CD4-positive, alpha-beta T cell treated with Interleukin-4 for 4 hours (primary cell): ENCODE measurements around the gene RFC3.

ENCODE experiments used
- DNase-seq: peaks from one replicate; pipeline ENCODE4 v3.0.0-alpha.2; 2020

The RFC3 gene

DNA sequence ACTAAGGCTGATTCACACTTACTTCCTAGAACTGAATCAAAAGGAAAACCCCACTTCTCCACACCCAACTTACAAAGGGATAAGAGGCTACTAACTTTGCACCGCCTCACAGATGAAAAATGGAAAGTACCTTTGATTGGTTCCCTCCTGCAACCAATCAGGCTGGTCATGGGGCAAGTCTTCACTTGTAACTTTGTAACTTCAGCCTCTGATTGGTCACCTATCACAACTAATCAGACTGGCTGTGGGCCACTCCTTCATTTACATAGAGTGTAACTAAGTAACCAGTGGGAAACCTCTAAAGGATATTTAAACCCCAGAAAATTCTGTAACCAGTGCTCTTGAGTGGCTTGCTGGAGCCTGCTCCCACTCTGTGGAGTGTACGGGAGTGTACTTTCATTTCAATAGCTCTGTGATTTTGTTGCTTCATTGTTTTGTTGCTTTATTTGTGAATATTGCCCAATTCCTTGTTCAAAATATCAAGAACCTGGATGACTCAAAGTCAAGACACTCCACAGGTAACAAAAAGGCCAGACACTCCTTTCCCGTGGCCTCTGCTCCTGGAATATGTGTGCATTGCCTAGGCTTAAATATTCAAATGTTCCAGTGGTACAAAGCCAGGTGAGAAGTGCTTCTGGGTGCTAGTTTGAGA is 50.5 kb downstream of the RFC3 start:
- DNase-seq, result no peak

DNA sequence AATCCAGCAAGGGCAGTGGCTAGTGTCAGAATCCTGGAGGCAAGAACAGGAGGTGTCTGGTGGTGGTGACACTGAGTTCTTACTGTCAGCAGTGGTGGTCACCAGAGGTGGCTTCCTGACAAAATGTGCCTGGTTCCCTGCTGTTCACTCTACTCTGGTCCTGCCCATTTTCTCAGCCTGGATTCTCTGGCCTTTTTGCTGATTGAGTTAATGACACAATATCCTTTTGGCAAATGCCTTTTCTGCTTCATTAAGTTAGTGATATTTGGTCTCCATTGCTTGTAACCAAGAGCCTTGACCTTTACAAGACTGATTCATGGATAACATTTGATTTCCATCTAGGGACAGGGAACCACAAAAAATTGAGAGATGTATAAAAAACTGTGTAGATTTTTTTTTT is 51.1 kb downstream of the RFC3 start:
- no peak for DNase-seq

DNA sequence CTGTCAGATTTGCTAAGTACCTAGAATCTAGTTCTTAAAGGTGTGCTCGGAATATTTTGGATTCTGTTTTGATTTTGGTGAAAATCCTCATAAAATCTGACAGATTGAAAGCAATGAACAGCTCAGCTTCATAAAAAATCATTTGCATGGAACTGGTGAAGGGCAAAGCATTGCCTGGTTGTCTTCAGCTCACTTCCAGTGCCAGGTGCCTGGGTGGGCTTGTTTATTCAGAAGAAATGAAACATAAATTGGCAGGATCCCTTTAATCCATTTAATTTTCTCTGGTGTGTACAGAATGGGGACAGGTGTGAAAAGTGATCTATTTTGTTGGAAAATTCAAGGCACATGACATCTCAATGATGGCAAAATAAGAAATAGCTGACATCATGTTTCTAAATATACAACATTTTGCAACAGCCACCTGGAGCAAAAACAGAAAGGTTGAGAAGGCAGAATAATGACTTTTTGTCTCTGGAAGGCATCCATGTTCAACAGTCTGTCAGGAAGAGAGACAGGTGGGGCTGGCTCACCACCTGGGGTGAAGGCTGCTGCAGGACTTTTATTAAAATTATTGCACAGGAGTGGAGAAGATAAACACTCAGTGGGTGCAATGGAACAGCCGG is 52.2 kb downstream of the RFC3 start:
- DNase-seq, result no peak

DNA sequence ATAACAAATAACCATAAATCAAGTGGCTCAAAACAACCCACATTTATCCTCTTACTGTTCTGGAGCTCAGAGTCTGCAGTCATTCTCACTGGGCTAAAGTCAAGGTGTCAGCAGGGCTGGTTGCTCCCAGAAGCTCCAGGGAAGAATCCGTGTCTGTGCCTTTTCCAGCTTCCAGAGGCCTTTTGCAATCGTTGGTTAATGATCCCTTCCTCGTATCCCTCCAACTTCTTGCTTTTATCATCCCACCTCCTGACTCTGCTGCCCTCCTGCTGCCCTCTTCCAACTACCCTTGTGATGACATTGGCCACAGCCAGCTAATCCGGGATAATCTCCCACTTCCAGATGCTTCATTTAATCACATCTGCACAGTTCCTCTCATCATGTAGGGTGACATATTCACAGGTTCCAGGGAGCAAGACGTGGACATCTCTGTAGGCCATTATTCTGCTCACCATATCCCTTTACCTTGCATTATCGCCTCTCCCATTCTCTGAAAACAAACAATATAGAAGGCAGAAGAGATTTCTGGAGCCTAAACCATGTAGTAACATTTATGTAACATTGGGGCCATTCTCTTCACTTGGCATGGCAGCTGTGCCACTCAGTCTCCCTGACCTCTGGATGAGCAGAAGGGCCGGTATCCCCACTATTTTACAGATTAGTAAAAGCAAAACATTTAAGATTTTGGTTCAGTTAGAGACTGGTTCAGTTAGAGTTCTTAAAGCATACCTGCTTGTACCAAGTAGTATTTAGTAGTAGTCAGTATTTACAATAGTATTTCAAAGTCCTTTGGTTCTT is 53.5 kb downstream of the RFC3 start:
- DNase-seq, result no peak

GRCh38 chr13:33872005-33872351 is 54.0 kb downstream of the RFC3 start:
- no peak for DNase-seq

GRCh38 chr13:33873251-33873908 is 55.4 kb downstream of the RFC3 start:
- no peak for DNase-seq

DNA sequence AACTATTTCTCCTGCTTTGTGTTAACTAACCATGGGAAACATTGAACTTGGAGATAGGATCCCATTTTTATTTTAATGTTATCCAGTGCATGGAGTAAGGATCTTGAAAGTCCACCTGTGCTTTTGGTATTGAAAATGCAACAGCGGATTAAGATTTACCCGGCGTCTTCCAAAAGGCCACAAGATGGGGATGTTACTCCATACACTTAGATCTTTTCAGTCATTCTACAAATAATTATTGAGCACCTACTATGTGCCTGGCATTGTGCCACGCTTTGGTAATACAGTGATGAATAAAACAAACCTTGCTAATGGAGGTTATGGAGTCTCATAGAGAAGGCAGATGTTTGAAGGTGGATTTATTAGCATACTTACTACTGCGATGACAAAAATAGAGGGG is 56.9 kb downstream of the RFC3 start:
- DNase-seq, result no peak

DNA sequence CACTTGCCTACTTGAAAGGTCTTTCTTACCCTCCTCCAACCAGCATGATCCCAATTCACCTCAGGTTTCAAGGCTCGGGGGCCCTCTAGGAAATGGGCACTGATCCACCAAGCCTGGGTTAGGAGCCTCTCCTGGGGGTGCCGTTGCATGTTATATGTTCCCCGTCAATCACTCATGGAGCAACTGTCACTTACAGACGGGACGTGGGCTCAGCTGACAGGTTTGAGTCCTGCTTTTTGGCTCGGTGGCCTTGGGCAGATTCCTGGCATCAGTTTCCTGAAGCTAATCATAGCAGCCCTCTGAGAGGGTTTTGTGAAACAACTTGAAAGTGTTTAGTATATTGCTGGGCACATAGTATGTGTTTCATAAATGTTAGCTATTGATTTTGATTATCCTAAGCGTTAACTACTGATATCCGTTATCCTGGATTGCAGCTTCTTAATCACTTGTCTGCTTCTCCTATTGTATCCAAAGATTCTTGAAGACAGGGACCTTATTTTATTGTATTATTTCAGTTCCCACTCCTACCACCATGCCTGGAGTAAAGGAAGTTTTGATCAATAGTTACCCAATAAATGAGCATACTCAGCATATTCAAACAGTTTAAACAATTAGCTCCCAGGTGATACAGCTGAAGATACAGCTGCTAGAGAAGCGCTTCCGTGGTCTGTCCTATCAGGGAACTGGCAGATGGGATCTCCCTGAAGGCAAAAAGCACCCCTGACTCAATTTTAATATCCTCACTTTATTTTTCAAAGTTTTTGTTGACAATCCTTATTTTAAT is 57.9 kb downstream of the RFC3 start:
- no peak for DNase-seq

DNA sequence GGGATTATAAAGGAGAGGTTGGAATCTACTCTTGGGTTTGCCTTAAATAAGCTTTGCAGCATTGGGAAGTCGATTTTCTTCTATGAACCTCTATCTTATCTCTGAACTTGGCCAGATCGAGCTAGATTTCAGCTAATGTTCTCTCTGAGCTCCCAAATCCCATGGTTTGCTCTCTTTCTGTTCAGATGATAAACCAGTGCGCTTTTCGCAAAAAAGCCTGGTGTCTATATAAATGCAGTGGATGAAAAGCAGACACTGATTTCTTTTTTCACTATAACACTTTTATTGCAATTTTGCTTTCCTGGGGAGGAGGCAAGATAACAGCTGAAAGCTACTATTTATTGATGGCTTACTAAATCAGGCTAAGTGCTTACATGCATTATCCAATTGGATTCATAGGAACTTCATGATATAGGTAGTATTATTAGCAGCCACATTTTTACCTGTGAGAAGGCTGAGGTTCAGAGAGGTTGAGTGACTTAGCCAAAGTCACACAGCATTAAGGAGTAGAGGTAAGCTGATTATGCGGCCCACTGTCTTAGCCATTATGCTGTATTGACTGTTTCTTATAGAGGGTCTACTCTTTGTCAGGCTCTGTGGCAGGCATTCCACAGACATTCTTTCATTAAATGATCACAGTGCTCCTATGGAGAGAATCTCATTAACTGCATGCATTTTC is 58.9 kb downstream of the RFC3 start:
- no peak for DNase-seq

DNA sequence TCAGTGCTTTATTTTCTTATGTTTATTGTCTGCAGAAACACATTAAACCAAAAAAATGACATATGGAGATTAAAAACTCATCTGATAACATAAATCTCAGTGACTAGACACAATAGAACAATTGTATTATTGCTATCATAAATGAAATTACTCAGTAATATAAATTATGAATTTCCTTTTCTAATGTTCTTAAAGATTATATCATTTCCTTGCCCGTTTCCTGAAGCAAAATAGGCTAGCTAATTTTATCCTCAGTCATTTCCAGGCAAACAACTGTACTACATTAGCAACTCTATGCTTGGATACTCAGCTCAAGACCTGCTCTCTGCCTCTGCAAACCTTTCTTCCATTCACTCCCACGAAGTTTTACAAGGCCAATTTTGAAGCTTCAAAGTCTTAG is 61.2 kb downstream of the RFC3 start:
- DNase-seq, result no peak

- no peak for DNase-seq
Observed at GRCh38 chr13:33882804-33883203, 64.9 kb downstream of the RFC3 start.

- no peak for DNase-seq
Observed at GRCh38 chr13:33884531-33885220, 66.7 kb downstream of the RFC3 start.
